ENCODE results near the gene ANKS1B. TPM values are rescaled to one million over a fixed set of nuclear protein-coding genes. Genes with fewer than 3 reads are reported as not detected.

The ANKS1B gene
- total RNA-seq, 1 donor from 2014 or later: 2.4 TPM

DNA sequence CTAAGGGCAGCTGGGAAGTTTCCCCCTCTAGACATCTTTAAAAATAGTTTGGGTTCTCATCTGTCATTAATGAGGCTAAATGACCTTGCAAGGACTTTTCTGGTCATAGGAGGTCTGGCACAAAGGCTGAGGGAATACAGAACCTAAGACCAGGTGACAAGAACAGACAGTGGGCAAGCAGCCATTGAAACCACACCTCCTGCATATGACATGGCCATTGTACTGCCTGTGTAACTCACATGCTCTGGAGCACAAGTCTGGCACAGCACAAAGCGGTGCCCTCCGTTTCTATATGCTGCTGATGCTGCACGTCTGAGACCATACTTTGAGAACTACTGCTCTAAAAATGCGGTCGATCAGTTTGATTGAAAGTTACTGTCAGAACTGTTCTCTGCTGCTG is 1196.3 kb downstream of the ANKS1B start:
- TF ChIP-seq, protein P1, sequence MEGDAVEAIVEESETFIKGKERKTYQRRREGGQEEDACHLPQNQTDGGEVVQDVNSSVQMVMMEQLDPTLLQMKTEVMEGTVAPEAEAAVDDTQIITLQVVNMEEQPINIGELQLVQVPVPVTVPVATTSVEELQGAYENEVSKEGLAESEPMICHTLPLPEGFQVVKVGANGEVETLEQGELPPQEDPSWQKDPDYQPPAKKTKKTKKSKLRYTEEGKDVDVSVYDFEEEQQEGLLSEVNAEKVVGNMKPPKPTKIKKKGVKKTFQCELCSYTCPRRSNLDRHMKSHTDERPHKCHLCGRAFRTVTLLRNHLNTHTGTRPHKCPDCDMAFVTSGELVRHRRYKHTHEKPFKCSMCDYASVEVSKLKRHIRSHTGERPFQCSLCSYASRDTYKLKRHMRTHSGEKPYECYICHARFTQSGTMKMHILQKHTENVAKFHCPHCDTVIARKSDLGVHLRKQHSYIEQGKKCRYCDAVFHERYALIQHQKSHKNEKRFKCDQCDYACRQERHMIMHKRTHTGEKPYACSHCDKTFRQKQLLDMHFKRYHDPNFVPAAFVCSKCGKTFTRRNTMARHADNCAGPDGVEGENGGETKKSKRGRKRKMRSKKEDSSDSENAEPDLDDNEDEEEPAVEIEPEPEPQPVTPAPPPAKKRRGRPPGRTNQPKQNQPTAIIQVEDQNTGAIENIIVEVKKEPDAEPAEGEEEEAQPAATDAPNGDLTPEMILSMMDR (IDR thresholded peaks at IDR 0.05; ENCODE audit: insufficient read depth, low read depth, low read length): no peak
- no peak for TF ChIP-seq EZH2 (IDR thresholded peaks at IDR 0.05; ENCODE audit: insufficient read depth, low read length)
- no peaks in the 10 kb centered on the region for H3K27me3 ChIP-seq (ENCODE audit: insufficient read depth, low read length)
- no peak overlapping the region for H3K4me2 ChIP-seq (ENCODE audit: low read length)
- Mint-ChIP-seq H3K9me3 (ENCODE audit: unreplicated experiment) (peaks cover 4% of the 10 kb centered on the region), H3K4me3 (ENCODE audit: unreplicated experiment) (no peak overlapping the region), H3K27me3 (ENCODE audit: low read depth, unreplicated experiment) (peaks cover 2% of the 10 kb centered on the region), H3K27ac (ENCODE audit: unreplicated experiment) (no peak overlapping the region), H3K4me1 (ENCODE audit: low read depth, unreplicated experiment) (peaks cover 5% of the 10 kb centered on the region), H3K36me3 (ENCODE audit: low read depth, unreplicated experiment) (no peaks in the 10 kb centered on the region)
- DNase-seq (ENCODE audit: low read depth): no peak
- no peaks in the 10 kb centered on the region for H4K20me1 ChIP-seq (ENCODE audit: insufficient read depth, low read length)
- H3K27ac ChIP-seq (ENCODE audit: low read depth, low read length): no peak overlapping the region
- no peak for FAIRE-seq
- no peaks in the 10 kb centered on the region for H3K4me1 ChIP-seq (ENCODE audit: insufficient read depth, low read length)
- H3K9me3 ChIP-seq (ENCODE audit: insufficient read depth, low read depth, low read length): no peaks in the 10 kb centered on the region
- H3K36me3 ChIP-seq (ENCODE audit: insufficient read depth, low read length): no peaks in the 10 kb centered on the region
- H2AFZ ChIP-seq (ENCODE audit: low read depth, low read length): no peak overlapping the region
- H3K9ac ChIP-seq (ENCODE audit: low read length): no peak overlapping the region
- H3K4me3 ChIP-seq (ENCODE audit: insufficient read depth, low read depth, low read length): no peak overlapping the region
- no peaks in the 10 kb centered on the region for H3K79me2 ChIP-seq (ENCODE audit: insufficient read depth, low read length)

DNA sequence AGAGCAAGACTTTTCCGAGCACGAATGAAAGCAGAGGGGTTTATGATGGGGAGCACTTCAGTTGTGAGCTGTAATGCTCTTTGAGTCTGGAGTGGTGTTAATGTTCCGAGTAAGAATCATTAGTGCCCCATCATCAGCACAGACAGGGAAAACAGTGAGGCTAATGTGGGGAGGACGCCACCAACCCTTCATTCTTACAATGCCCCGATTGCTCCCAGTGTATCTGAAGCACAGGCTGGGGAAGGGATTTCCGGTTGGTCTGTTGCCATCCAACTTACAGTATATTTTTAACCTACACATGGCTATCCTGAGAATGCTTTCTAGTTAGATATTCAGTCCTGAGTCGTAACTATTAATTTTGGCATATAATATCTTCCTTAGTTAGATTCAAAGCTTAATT is 1198.1 kb downstream of the ANKS1B start:
- H3K4me1 Mint-ChIP-seq (ENCODE audit: low read depth, unreplicated experiment): peaks cover 5% of the 10 kb centered on the region
- no peak overlapping the region for H3K4me3 Mint-ChIP-seq (ENCODE audit: unreplicated experiment)
- Histone ChIP-seq H3K4me1 (ENCODE audit: insufficient read depth, low read length) (no peaks in the 10 kb centered on the region), H3K9me3 (ENCODE audit: insufficient read depth, low read depth, low read length) (no peaks in the 10 kb centered on the region), H3K4me3 (ENCODE audit: insufficient read depth, low read depth, low read length) (no peak overlapping the region), H2AFZ (ENCODE audit: low read depth, low read length) (no peak overlapping the region), H3K4me2 (ENCODE audit: low read length) (no peak overlapping the region), H4K20me1 (ENCODE audit: insufficient read depth, low read length) (no peaks in the 10 kb centered on the region), H3K9ac (ENCODE audit: low read length) (no peak overlapping the region), H3K36me3 (ENCODE audit: insufficient read depth, low read length) (no peaks in the 10 kb centered on the region), H3K79me2 (ENCODE audit: insufficient read depth, low read length) (no peaks in the 10 kb centered on the region), H3K27me3 (ENCODE audit: insufficient read depth, low read length) (no peaks in the 10 kb centered on the region), H3K27ac (ENCODE audit: low read depth, low read length) (no peak overlapping the region)
- H3K27ac Mint-ChIP-seq (ENCODE audit: unreplicated experiment): no peak overlapping the region
- peaks cover 4% of the 10 kb centered on the region for H3K9me3 Mint-ChIP-seq (ENCODE audit: unreplicated experiment)
- DNase-seq (ENCODE audit: low read depth) (no peak), FAIRE-seq (no peak)
- no peaks in the 10 kb centered on the region for H3K36me3 Mint-ChIP-seq (ENCODE audit: low read depth, unreplicated experiment)
- peaks cover 2% of the 10 kb centered on the region for H3K27me3 Mint-ChIP-seq (ENCODE audit: low read depth, unreplicated experiment)
- no peak for TF ChIP-seq EZH2 (IDR thresholded peaks at IDR 0.05; ENCODE audit: insufficient read depth, low read length)
- TF ChIP-seq, protein P1 (IDR thresholded peaks at IDR 0.05; ENCODE audit: insufficient read depth, low read depth, low read length): no peak

- no peak overlapping the region for H3K9ac ChIP-seq (ENCODE audit: low read length)
- no peak overlapping the region for H3K4me2 ChIP-seq (ENCODE audit: low read length)
- no peaks in the 10 kb centered on the region for H3K36me3 ChIP-seq (ENCODE audit: insufficient read depth, low read length)
- FAIRE-seq: no peak
- no peak for DNase-seq (ENCODE audit: low read depth)
- no peak overlapping the region for H2AFZ ChIP-seq (ENCODE audit: low read depth, low read length)
- peaks cover 11% of the 10 kb centered on the region for H3K4me1 Mint-ChIP-seq (ENCODE audit: low read depth, unreplicated experiment)
- H4K20me1 ChIP-seq (ENCODE audit: insufficient read depth, low read length): no peaks in the 10 kb centered on the region
- H3K4me1 ChIP-seq (ENCODE audit: insufficient read depth, low read length): no peaks in the 10 kb centered on the region
- H3K36me3 Mint-ChIP-seq (ENCODE audit: low read depth, unreplicated experiment): no peaks in the 10 kb centered on the region
- H3K27ac Mint-ChIP-seq (ENCODE audit: unreplicated experiment): no peak overlapping the region
- H3K9me3 Mint-ChIP-seq (ENCODE audit: unreplicated experiment): no peaks in the 10 kb centered on the region
- H3K4me3 Mint-ChIP-seq (ENCODE audit: unreplicated experiment): no peak overlapping the region
- no peak for TF ChIP-seq EZH2 (IDR thresholded peaks at IDR 0.05; ENCODE audit: insufficient read depth, low read length)
- TF ChIP-seq, protein P1 (IDR thresholded peaks at IDR 0.05; ENCODE audit: insufficient read depth, low read depth, low read length): no peak
- H3K4me3 ChIP-seq (ENCODE audit: insufficient read depth, low read depth, low read length): no peak overlapping the region
- peaks cover 2% of the 10 kb centered on the region for H3K27me3 Mint-ChIP-seq (ENCODE audit: low read depth, unreplicated experiment)
- no peak overlapping the region for H3K27ac ChIP-seq (ENCODE audit: low read depth, low read length)
- no peaks in the 10 kb centered on the region for H3K9me3 ChIP-seq (ENCODE audit: insufficient read depth, low read depth, low read length)
- no peaks in the 10 kb centered on the region for H3K79me2 ChIP-seq (ENCODE audit: insufficient read depth, low read length)
- no peaks in the 10 kb centered on the region for H3K27me3 ChIP-seq (ENCODE audit: insufficient read depth, low read length)
Observed at GRCh38 chr12:98783420-98783819, 1201.3 kb downstream of the ANKS1B start.
